Ectodermal cell (in vitro differentiated cells): ENCODE measurements around the gene IL33.

Experiments
- H3K27ac ChIP-seq: 2 replicates; pipeline ENCODE4 v1.7.0; 2013; ENCODE audit warnings: mild to moderate bottlenecking, low read depth, low read length; ENCODE audit not compliant: insufficient read depth, poor library complexity, severe bottlenecking
- H3K27me3 ChIP-seq: 2 replicates; pipeline ENCODE4 v1.7.0; 2013; ENCODE audit warnings: mild to moderate bottlenecking, low read length; ENCODE audit not compliant: insufficient read depth, control insufficient read depth, poor library complexity, severe bottlenecking
- H3K36me3 ChIP-seq: one replicate; pipeline ENCODE4 v1.7.0; 2013; ENCODE audit warnings: low read length; ENCODE audit not compliant: control insufficient read depth, insufficient read depth
- H3K4me1 ChIP-seq: one replicate; pipeline ENCODE4 v1.7.0; 2013; ENCODE audit warnings: low read length; ENCODE audit not compliant: control insufficient read depth, insufficient read depth
- H3K4me3 ChIP-seq: 2 replicates; pipeline ENCODE4 v1.7.0; 2013; ENCODE audit warnings: low read depth, low read length, control low read depth; ENCODE audit not compliant: insufficient read depth
- H3K9me3 ChIP-seq: 2 replicates; pipeline ENCODE4 v1.7.0; 2013; ENCODE audit warnings: mild to moderate bottlenecking, low read length, moderate library complexity; ENCODE audit not compliant: control insufficient read depth
- WGBS, 2 experiments: methylation state at CpG; one replicate each; pipeline ENCODE4 v1.1.7; 2013; ENCODE audit warnings: missing lambda C conversion rate in 2 of 2; 5-methylcytosine and 5-hydroxymethylcytosine counted together

IL33 gene

GRCh38 chr9:6188906-6189305 is 26.7 kb upstream of the IL33 start:
- Histone ChIP-seq H3K27me3 (no peaks in the 10 kb centered on the region), H3K27ac (no peak overlapping the region), H3K4me3 (no peak overlapping the region), H3K4me1 (no peaks in the 10 kb centered on the region), H3K9me3 (no peaks in the 10 kb centered on the region), H3K36me3 (no peaks in the 10 kb centered on the region)
- WGBS, 2 experiments = 90 to 93% methylated on average over 1 to 3 of the region's 3 CpGs

- WGBS, 2 experiments = 88 to 93% methylated on average over 2 of the region's 2 CpGs
- Histone ChIP-seq H3K27me3 (no peaks in the 10 kb centered on the region), H3K4me3 (no peak overlapping the region), H3K4me1 (no peaks in the 10 kb centered on the region), H3K27ac (no peak overlapping the region), H3K9me3 (no peaks in the 10 kb centered on the region), H3K36me3 (no peaks in the 10 kb centered on the region)
These were observed 20.7 kb upstream of the IL33 start for GRCh38 chr9:6194934-6195333.

- no peaks in the 10 kb centered on the region for H3K36me3 ChIP-seq
- no peak overlapping the region for H3K27ac ChIP-seq
- H3K27me3 ChIP-seq = no peaks in the 10 kb centered on the region
- no peaks in the 10 kb centered on the region for H3K4me1 ChIP-seq
- H3K4me3 ChIP-seq = no peak overlapping the region
- 90 to 96% methylated on average over 4 of the region's 4 CpGs for WGBS, 2 experiments
- no peaks in the 10 kb centered on the region for H3K9me3 ChIP-seq
These were observed 19.8 kb upstream of the IL33 start for GRCh38 chr9:6195714-6196360.

DNA sequence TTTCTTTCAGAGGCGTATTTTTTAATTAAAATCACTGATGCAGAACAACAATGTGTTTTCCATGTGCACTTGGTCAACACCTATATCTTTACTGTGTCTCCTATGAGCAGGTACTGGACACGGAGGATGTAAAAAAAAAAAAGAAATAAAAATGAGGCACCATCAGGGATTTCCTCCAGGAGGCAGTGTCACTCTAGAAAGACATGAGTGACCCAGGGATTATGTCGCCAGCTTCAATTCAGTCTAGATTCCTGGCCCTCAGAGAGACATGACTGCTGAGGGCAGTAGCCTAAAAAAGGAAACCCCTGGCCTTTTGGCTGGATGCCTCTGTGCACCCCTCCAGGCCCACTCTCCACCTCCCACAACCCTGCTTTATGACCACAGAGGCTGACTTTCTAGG is 18.3 kb upstream of the IL33 start:
- Histone ChIP-seq H3K27me3 (no peaks in the 10 kb centered on the region), H3K9me3 (no peaks in the 10 kb centered on the region), H3K4me1 (no peaks in the 10 kb centered on the region), H3K27ac (no peak overlapping the region), H3K4me3 (no peak overlapping the region), H3K36me3 (no peaks in the 10 kb centered on the region)
- WGBS, 2 experiments = 70 to 73% methylated on average over 3 of the region's 3 CpGs

GRCh38 chr9:6198251-6198650 is 17.4 kb upstream of the IL33 start:
- WGBS, 2 experiments = 94 to 96% methylated on average over 4 of the region's 4 CpGs
- no peak overlapping the region for H3K27ac ChIP-seq
- no peaks in the 10 kb centered on the region for H3K27me3 ChIP-seq

DNA sequence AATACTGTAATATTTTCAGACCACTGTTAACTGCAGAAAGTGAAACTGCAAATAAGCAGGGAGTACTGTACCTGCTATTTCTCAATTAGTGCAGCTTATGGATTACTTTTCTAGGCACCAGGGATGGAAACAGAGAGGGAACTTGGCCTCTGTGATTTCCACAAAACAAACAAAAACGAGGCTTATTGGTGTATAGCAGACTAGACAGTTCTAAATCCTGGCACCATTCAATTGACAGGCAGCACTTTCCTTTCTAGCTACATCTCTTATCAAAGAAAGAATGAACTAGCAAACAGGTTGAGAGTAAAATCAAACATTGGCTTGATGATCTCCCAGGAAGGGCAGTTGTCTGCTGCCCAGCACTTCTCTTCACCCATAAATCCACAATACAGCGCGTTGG is 16.0 kb upstream of the IL33 start:
- H3K27ac ChIP-seq = no peak overlapping the region
- H3K9me3 ChIP-seq = no peaks in the 10 kb centered on the region
- H3K4me3 ChIP-seq = no peak overlapping the region
- 83 to 94% methylated on average over 3 of the region's 3 CpGs for WGBS, 2 experiments
- no peaks in the 10 kb centered on the region for H3K4me1 ChIP-seq
- no peaks in the 10 kb centered on the region for H3K36me3 ChIP-seq
- H3K27me3 ChIP-seq = no peaks in the 10 kb centered on the region

More at GRCh38 chr9:6198251-6198650, 17.4 kb upstream of the IL33 start:
- Histone ChIP-seq H3K4me3 (no peak overlapping the region), H3K9me3 (no peaks in the 10 kb centered on the region), H3K4me1 (no peaks in the 10 kb centered on the region), H3K36me3 (no peaks in the 10 kb centered on the region)

DNA sequence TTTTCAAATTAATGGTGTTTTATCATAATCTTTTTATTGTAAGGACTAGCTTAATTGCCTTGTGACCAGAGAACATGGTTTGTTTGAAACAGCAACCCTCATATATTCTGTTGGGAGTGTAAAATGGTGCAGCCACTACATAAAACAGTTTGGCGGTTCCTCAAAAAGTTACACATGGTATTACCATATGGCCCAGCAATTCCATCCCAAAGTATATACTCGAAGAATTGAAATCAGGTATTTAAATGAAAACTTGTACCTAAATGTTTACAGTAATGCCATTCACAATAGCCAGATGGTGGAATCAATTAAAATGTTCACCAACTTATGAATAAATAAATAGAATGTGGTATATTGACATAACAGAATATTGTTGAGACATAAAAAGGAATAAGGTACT is 14.8 kb upstream of the IL33 start:
- Histone ChIP-seq H3K27ac (no peak overlapping the region), H3K4me3 (no peak overlapping the region), H3K9me3 (no peaks in the 10 kb centered on the region), H3K36me3 (no peaks in the 10 kb centered on the region), H3K27me3 (no peaks in the 10 kb centered on the region), H3K4me1 (no peaks in the 10 kb centered on the region)
- WGBS, 2 experiments = 90% methylated on average over 2 of the region's 2 CpGs; no CpG with 5 or more reads in 1 of the 2 experiments

DNA sequence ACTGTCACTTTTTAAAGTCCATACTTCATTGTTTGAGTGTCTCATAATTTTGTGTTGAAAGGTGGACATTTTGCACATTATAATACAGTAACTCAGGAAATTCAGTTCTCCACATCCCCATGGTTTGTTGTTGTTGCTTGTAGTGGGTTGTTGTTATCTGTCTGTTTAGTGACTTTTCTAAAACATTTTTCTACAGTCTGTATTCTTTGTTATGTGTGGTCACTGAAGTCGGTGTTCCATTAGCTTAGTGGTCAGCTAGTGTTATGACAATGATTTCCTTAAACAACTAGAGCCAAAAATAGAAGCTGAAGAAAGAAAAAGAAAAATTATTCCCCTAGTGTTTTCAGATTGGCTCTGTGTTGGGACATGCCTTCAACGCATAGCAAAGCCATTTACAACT is 5.6 kb upstream of the IL33 start:
- H3K9me3 ChIP-seq = peaks cover 3% of the 10 kb centered on the region
- H3K36me3 ChIP-seq = no peaks in the 10 kb centered on the region
- no peaks in the 10 kb centered on the region for H3K27me3 ChIP-seq
- no peaks in the 10 kb centered on the region for H3K4me1 ChIP-seq
- WGBS, 2 experiments = 93 to 98% methylated on average over 1 to 2 of the region's 2 CpGs
- no peak overlapping the region for H3K4me3 ChIP-seq
- H3K27ac ChIP-seq = no peak overlapping the region

DNA sequence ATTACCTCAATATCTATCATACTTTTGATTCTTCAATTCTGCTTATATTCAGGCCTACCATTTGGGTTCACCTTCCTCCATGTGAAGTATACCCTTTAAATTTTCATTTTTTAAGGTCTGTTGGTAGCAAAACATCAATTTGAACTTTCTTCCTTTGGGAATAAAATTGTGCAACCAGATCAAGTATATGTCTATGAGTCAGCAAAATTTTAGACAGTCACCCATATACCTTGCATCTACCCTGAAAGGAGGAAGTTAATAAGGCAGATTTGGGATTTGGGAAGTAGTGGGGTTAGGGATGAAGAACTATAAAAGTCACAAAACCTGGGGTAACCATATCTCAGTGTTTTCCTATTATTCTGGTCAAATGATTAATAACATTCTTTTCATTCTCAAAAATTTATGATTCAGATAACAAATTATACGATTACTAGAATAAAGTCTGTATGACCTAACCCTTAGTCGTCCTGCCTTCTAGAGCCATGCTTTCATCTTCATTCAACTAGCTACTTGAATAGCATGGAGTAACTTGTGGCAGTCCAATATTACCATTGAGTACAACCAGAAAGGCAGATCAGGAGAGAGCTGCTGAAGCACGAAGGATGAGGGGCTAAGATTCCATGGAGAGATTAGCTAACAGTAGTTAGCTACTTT is 2.8 kb upstream of the IL33 start:
- Histone ChIP-seq H3K27ac (no peak overlapping the region), H3K36me3 (no peaks in the 10 kb centered on the region), H3K4me3 (no peak overlapping the region), H3K27me3 (no peaks in the 10 kb centered on the region), H3K4me1 (no peaks in the 10 kb centered on the region), H3K9me3 (peaks cover 3% of the 10 kb centered on the region)
- 79 to 97% methylated on average over 3 of the region's 3 CpGs for WGBS, 2 experiments

DNA sequence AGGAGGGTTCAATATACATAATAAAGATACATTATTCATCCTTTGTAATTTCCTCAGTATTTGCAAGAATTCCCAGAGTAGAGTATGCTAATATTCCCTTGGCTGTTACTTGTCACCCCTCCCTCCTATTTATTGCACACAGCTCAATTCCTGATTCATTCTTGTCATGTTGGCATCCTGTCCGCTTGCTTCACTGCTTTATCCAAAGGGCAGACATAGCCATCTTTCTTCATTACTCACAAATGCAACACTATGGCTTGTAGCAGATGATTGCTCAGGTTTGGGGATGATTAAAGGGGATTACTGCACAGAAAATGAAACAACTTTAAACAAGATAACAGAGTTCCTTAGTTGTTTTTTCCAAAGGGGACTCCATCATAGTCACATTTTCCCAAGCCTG is 1.2 kb upstream of the IL33 start:
- H3K36me3 ChIP-seq = no peaks in the 10 kb centered on the region
- WGBS, 2 experiments = 70 to 96% methylated on average over 1 of the region's 1 CpG
- H3K9me3 ChIP-seq = peaks cover under 1% of the 10 kb centered on the region
- H3K4me3 ChIP-seq = no peak overlapping the region
- H3K27me3 ChIP-seq = no peaks in the 10 kb centered on the region
- no peaks in the 10 kb centered on the region for H3K4me1 ChIP-seq
- no peak overlapping the region for H3K27ac ChIP-seq
